HG03521 (cell line): ENCODE results near the gene RNF14.

Experiments used
- ATAC-seq: cut with Tn5 transposase; IDR thresholded peaks from one replicate; pipeline ENCODE4 v1.9.1; 2021; ENCODE audit warnings: mild to moderate bottlenecking, moderate library complexity; ENCODE audit not compliant: unreplicated experiment

Gene RNF14

GRCh38 chr5:141945511-141946051, 23.3 kb upstream of the RNF14 start:
- no peak for ATAC-seq

GRCh38 chr5:141947316-141947715, 21.6 kb upstream of the RNF14 start:
- ATAC-seq, result no peak

DNA sequence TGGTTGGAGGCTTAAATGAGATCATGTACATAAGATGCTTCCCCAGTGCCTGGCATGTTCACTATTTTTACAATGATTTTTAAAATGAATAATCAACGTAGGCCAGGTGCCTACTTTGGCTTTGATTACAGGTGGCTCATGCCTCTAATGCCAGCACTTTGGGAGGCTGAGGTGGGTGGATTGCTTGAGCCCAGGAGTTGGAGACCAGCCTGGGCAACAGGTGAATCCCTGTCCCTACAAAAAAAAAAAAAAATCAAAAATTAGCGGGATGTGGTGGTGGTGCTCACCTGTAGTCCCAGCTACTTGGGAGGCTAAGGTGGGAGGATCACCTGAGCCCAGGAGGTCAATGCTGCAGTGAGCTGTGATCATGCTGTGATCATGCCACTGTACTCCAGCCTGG, 20.1 kb upstream of the RNF14 start:
- no peak for ATAC-seq

- ATAC-seq, result no peak
These were observed 19.4 kb upstream of the RNF14 start for GRCh38 chr5:141949511-141949910.

DNA sequence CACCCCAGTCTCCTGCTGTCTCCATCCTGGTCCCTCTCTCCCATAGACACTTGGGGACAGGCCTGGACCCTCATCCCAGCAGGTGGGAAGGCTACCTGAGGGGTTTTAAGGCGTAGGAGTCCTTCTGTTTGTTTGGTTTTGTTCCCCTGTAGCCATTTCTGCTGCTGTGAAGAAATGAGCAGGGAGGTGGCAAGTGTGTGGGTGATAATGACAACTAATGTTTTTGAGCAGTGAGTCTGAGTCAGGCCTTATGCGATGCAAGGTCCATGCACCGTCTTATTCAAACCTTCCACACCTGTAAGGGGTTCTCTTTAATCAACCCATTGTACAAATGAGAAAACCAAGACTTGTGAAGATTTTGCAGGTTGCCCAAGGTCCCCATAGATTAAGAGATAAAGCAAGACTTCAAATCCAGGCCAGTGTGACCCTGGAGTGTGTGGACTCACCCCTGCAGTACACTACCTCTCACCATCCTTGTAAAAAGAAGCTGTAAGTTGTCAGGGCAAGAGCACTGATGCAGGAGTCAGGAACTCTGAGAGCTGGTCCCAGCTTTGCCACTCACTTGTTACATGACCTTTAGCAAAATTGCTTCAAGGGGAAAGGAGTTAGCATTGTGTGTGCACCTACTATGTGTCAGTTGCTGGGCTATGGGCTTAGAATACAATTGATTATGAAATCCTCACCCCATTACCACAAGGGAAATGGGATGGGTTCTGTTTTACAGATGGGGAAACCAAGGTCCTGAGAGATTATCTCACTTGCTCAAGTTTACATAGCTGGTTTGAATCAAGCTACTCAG, 18.5 kb upstream of the RNF14 start:
- ATAC-seq, result no peak

- ATAC-seq, result peak; percentile 87
These were observed 17.5 kb upstream of the RNF14 start for GRCh38 chr5:141951332-141951781.

- no peak for ATAC-seq
These were observed 16.9 kb upstream of the RNF14 start for GRCh38 chr5:141952020-141952419.

GRCh38 chr5:141954194-141954593, 14.7 kb upstream of the RNF14 start:
- no peak for ATAC-seq

GRCh38 chr5:141957367-141957996, 11.4 kb upstream of the RNF14 start:
- ATAC-seq, result no peak

DNA sequence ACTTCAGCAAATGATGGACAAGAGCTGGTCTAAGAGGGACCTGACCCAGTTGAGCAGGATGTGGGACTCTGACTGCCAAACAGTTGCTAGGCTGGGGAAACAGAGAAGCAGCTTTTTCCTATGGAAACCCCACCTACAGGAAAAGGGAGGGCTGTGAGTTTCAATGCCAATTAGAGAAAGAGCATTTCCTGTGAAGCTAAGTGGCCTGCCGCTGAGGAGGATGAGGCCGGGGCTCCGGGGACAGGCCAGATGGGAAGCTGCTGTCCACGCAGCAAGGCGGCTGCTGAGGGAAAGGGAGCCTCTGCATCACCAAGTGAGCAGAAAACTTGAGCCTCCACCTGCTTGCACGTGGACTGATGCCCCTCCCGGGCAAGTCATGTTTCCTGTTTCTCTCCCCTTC, 10.8 kb upstream of the RNF14 start, which contains the start of gene PCDH12:
Gene PCDH12 (minus strand): TSS at position 90 of the 400 bp plus-strand sequence. CDS start 351 bp downstream, outside the sequence.
- no peak for ATAC-seq

- ATAC-seq, result no peak
These were observed 10.2 kb upstream of the RNF14 start for GRCh38 chr5:141958546-141959172.

GRCh38 chr5:141960018-141960417, 8.9 kb upstream of the RNF14 start:
- no peak for ATAC-seq

GRCh38 chr5:141960449-141961323, 8.2 kb upstream of the RNF14 start:
- ATAC-seq, result peak; percentile 90

DNA sequence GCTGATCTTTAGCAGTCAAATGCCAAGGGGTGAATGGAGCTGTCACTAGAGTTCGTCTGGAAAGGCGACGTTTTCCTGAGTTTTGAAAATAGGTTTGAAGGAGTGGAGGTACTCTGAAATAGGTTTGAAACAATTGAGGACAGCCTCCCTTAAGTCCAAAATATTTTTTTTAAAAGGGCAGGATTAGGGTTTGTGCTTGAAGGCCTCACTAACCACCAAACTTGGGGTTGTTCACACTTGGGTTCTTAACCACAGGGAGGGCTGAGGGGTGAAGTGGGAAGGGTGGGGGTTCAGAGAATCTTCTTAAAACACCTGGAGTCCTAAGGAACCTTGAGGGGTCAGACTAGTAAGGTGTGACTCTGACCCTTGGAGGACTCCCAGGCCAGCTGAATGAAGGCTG, 7.4 kb upstream of the RNF14 start:
- ATAC-seq, result no peak

DNA sequence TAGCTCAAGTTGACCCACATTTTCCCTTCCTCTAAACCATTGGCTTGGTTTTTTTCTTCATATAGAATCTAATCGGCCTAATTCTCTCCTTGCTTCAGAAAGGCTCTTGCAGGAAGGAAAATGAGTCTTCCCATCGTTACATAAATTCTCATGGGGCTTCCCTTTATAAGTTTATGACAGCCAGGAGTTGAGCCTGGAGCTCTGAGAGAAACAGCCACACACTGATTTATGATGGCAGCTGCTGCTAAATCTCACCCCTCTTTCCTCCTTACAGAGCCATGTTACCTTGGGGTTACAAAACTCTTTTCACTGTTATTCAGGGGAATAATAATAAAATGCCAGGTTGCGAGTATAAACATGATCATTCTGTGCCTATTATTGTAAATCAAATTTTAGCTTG, 5.2 kb upstream of the RNF14 start:
- ATAC-seq, result no peak

DNA sequence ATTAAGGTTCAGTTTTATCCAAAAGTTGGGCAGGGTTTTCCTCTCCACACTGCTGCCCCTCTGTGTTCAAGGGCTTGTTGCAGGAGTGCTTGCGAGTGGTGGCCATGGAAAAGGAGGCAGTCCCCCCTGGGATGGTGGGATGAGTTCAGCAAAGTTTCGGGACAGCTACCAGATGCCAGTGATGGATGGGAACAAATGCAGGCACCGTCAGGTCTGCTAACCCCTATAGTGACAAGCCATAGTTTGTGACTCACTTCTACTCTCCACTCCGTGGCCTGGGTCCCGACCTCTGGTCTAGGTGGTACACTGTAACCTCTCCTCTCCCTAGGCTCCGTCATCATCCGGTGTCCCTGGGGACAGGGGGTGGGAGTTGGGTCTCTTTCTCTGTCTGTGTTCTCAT, 3.8 kb upstream of the RNF14 start:
- ATAC-seq, result no peak

DNA sequence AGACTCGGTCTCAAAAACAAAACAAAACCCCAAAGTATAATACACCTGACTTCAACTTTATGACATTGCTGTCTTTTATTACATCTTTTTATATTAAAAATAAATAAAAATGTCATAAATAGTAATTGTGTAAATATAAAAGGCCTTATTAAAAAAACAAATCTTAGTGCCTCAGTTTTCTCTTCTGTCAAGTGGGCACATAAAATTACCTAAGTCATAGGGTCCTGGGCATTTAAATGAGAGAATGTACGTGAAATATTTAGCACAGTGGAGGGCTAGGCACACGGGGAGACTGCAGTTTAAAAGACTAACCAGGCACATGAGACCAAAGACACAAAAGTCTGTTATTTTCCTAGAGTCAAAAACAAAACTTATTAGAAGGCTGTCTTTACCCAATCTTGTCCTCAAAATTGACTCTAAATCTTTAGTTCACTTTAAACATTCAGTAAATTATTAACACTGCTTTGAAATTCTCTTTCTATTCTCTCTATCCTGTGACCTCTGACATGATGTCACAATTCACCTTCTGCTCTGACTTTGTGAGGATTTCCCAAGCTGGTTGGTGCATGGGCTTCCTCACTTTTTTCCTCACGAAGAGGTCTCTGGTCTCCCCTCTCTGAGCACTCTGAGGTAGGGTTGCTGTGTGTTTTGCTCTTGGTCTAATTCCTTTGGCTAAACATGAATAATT, 2.5 kb upstream of the RNF14 start:
- ATAC-seq, result no peak

- no peak for ATAC-seq
These were observed 2.0 kb upstream of the RNF14 start for GRCh38 chr5:141966963-141967333.

GRCh38 chr5:141969783-141970771, 1.2 kb downstream of the RNF14 start:
- peak; percentile 54 for ATAC-seq
